ENCODE measurements around the gene DIS3L2.

DIS3L2 gene

GRCh38 chr2:232250246-232251175 lies 289.0 kb downstream of the DIS3L2 start:
- in situ Hi-C loops (cut with MboI; ENCODE audit: low sequenced_read_pairs): no loop called here

- in situ Hi-C loops (cut with MboI; ENCODE audit: low sequenced_read_pairs): no loop called here
Observed at GRCh38 chr2:232255033-232255432, 293.5 kb downstream of the DIS3L2 start.

- in situ Hi-C loops (cut with MboI; ENCODE audit: low sequenced_read_pairs): no loop called here
Observed at GRCh38 chr2:232260075-232260474, 298.6 kb downstream of the DIS3L2 start.

- in situ Hi-C loops (cut with MboI; ENCODE audit: low sequenced_read_pairs): no loop called here
Observed at GRCh38 chr2:232261776-232262175, 300.3 kb downstream of the DIS3L2 start.

GRCh38 chr2:232263295-232263694 lies 301.8 kb downstream of the DIS3L2 start:
- in situ Hi-C loops (cut with MboI; ENCODE audit: low sequenced_read_pairs): no loop called here

DNA sequence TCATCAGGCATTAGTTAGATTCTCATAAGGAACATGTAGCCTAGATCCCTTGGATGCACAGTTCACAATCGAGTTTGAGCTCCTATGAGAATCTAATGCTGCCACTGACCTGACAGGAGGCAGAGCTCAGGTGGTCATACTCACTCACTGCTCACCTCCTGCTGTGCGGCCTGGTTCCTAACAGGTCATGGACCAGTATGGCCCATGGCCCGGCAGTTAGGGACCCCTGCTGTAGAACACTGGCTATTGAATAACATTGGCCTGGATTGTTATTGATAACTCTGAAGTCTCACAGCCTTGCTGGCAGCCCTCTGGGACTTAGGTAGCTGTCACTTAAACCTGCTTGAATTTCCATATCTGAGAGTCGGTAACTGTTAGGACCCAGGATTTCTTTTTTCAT lies 302.6 kb downstream of the DIS3L2 start:
- in situ Hi-C loops (cut with MboI; ENCODE audit: low sequenced_read_pairs): no loop called here

- in situ Hi-C loops (cut with MboI; ENCODE audit: low sequenced_read_pairs): no loop called here
Observed at GRCh38 chr2:232265329-232265728, 303.8 kb downstream of the DIS3L2 start.

GRCh38 chr2:232268636-232269165 lies 307.2 kb downstream of the DIS3L2 start:
- in situ Hi-C loops (cut with MboI; ENCODE audit: low sequenced_read_pairs): no loop called here

- in situ Hi-C loops (cut with MboI; ENCODE audit: low sequenced_read_pairs): no loop called here
Observed at GRCh38 chr2:232269867-232270266, 308.4 kb downstream of the DIS3L2 start.

DNA sequence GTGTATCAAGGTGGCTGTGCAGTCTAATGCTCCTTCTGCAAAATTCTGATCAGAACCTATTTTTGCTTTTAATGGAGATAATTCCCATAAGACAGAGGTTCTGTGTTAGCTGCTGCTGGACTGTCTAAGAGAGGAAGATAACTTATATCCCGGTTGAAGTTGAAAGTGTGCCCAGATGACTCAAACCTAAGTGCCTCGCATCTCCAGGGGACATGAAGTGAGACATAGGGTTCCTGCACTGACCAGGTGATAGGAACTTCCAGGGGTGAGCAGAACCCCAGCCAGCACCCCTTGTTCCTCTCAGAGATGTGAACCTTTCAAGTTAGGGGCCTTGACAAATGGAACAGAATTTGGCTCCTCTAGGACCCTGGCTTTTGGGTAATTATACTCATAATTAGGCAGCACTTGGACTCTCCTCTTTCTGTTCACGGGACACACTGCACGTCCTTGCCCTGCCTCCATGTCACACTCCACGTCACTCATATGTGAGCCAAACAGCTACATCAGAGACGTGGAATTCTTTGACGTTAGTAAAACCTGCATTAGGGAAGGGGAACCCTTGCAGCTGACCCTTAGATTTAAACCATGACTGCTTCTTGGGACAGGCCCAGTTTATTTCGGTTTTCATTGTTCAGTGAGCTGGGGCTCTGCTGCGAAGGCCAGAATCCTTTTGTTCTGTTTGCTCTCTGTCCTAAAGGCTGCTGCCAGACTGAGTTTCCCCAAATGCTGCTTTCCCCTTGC lies 312.6 kb downstream of the DIS3L2 start:
- in situ Hi-C loops (cut with MboI; ENCODE audit: low sequenced_read_pairs): no loop called here

- in situ Hi-C loops (cut with MboI; ENCODE audit: low sequenced_read_pairs): no loop called here
Observed at GRCh38 chr2:232275670-232276069, 314.2 kb downstream of the DIS3L2 start.

DNA sequence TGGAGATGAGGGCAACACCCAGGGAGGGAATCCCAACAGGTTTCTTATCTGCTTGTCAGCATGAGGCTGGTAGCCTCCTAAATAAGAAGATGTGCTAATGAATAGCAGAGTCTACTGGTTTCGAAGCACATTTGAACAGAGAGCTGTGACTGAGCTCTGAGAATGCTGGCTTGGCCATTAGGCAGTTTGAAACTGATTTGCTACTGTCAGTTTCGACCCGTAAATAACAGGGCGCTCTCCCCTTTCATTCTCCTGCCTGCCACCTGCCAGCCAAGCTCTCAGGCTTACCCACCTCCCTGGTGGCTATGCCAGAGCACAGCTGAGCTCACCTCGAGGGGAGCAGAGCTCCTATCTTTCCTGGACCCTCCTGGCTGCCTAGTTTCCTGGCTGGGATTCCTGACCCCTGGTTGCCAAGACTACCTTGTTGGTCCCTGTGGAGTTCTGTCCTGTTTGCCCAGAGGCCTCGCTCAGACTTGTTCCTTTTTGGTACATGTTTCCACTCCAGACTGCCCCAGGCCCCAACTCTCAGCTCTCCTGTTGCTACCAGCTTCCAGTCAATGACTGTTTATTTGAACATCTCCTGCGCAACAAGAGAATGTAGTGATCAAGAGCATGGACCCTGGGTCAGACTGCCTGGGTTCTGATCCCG lies 314.7 kb downstream of the DIS3L2 start:
- in situ Hi-C loops (cut with MboI; ENCODE audit: low sequenced_read_pairs): no loop called here

DNA sequence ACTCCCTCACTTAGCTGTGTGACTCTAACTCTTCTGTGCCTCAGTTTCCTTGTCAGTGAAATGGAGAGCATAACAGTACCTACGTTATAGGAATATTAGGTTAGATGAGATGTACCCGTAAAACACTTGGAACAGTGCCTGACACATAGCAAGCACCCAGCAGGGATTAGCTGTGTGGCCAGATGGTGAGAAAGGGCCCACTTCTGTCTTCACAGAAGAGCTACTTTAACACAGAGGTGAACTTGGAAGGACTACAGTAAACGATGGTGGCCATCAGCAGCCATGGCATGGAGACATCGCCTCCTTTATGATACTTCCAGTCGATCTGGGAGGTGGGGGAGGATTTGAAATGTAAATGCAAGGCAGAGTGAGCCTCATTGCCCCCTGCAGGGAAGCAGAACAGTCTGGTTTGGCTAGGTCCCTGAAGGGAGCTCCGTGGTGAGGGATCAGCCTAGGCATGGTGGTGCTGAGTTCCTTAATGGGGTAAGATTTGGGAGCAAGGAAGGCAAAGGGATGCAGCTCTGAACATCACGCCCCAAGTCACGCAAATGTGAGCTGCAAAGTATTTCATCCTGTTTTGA lies 315.3 kb downstream of the DIS3L2 start:
- in situ Hi-C loops (cut with MboI; ENCODE audit: low sequenced_read_pairs): no loop called here

GRCh38 chr2:232278534-232278933 lies 317.0 kb downstream of the DIS3L2 start:
- in situ Hi-C loops (cut with MboI; ENCODE audit: low sequenced_read_pairs): no loop called here

DNA sequence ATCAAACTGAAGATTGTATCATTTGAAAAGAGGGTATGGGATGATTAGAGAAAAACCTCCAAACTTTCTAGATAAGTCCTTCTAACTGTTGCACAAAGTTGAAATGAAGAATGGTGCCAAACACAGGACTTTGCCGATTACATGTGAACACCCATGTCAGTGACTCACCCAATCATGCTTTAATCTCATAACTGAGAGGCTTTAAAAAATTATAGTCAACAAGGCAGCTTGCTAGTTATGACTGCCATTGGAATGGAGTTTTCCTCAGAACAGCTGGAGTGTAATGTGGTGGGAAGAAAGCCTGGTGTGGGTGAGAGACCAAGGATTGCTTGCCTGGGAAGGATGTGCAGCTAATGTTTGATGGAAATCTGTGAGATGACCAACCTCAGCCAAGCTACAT lies 318.8 kb downstream of the DIS3L2 start:
- in situ Hi-C loops (cut with MboI; ENCODE audit: low sequenced_read_pairs): no loop called here

DNA sequence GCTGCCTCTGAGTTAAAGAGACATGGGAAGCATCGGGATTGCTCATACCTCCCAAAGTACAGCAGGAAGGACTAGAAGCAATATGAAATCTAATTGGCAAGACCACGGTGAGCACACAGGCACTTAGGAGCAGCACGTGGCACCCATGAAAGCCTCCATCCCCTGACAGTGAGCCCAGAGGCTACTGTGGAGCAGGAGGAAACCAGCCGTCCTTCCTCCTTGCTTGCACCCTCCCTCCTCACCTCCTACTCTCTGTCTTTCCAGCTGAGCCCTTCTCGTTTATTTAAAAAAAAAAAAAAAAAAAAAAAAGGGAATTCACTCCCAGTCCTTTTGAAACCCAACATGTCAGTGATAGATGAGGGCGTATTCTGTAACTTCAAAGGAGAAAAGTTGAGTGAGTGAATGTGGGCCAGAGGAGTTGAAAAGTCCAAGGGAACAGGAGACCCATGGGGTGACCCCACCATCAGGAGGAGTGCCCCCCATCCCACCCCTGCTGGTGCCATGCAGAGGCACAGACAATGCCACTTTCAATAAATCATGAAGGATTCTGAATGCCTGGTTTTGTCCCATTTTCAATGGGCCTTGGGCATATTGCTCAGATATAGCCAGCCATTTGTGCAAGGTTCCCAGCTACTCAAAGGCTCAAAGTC lies 320.5 kb downstream of the DIS3L2 start:
- in situ Hi-C loops (cut with MboI; ENCODE audit: low sequenced_read_pairs): no loop called here

- in situ Hi-C loops (cut with MboI; ENCODE audit: low sequenced_read_pairs): no loop called here
Observed at GRCh38 chr2:232282508-232283055, 321.1 kb downstream of the DIS3L2 start.

- in situ Hi-C loops (cut with MboI; ENCODE audit: low sequenced_read_pairs): no loop called here
Observed at GRCh38 chr2:232286001-232286868, 324.7 kb downstream of the DIS3L2 start.

DNA sequence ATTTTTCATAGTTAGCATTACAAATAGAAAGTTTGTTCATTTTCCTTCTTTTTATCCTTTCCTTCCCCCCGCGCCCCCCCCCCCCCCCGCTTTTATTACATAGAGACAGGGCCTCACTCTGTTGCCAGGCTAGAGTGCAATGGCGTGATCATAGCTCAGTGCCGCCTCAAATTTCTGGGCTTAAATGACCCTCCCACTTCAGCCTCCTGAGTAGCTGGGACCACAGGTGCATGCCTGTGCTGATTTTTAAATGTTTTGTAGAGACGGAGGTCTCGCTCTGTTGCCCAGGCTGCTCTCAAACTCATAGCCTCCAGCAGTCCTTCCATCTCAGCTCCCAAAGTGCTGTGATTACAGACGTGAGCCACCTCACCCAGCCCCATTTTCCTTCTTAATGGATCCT lies 325.8 kb downstream of the DIS3L2 start:
- in situ Hi-C loops (cut with MboI; ENCODE audit: low sequenced_read_pairs): no loop called here
